C4-2B (cell line): Measurements from ENCODE around the gene GRM5.

Experiments
- H3K27ac ChIP-seq: fragments of 450-650 bp; 2 replicates; pipeline ENCODE4 v1.5.1; 2017
- ZFX ChIP-seq: fragments of 450-650 bp; IDR thresholded peaks from 2 replicates; pipeline ENCODE4 v1.6.1; 2017
- TF ChIP-seq, protein P1 (sequence below): fragments of 450-650 bp; conservative IDR thresholded peaks from 2 replicates; pipeline ENCODE4 v1.5.1; 2017; ENCODE audit warnings: mild to moderate bottlenecking

The GRM5 gene

GRCh38 chr11:88709567-88709966, 356.2 kb downstream of the GRM5 start:
- TF ChIP-seq ZFX: no peak
- H3K27ac ChIP-seq: no peak overlapping the region; the same call in 1 of the 2 replicates

DNA sequence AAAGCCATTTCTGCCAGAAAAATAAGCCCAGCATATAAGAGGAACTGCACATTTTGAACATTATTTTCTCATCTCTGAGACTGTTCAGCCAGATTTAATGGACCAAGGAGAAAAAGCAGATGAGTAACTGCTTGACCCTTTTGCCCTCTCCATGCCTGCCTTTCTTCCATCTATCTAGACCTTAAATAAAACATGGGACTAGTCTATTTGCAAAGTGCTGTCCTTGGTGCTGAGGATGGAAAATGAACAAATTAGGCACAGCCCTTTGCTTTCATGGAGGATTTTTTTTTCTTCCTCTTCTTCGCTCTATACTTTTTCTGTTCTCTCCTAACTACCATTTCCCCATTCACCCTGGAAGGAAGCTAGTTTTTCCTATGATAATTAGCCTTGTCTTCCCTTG, 361.3 kb downstream of the GRM5 start:
- no peak for TF ChIP-seq ZFX
- TF ChIP-seq, protein P1, sequence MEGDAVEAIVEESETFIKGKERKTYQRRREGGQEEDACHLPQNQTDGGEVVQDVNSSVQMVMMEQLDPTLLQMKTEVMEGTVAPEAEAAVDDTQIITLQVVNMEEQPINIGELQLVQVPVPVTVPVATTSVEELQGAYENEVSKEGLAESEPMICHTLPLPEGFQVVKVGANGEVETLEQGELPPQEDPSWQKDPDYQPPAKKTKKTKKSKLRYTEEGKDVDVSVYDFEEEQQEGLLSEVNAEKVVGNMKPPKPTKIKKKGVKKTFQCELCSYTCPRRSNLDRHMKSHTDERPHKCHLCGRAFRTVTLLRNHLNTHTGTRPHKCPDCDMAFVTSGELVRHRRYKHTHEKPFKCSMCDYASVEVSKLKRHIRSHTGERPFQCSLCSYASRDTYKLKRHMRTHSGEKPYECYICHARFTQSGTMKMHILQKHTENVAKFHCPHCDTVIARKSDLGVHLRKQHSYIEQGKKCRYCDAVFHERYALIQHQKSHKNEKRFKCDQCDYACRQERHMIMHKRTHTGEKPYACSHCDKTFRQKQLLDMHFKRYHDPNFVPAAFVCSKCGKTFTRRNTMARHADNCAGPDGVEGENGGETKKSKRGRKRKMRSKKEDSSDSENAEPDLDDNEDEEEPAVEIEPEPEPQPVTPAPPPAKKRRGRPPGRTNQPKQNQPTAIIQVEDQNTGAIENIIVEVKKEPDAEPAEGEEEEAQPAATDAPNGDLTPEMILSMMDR: no peak
- no peak overlapping the region for H3K27ac ChIP-seq

- no peak overlapping the region for H3K27ac ChIP-seq
- TF ChIP-seq, protein P1: no peak
- TF ChIP-seq ZFX: no peak
Measured at GRCh38 chr11:88701816-88702215, 364.0 kb downstream of the GRM5 start.

DNA sequence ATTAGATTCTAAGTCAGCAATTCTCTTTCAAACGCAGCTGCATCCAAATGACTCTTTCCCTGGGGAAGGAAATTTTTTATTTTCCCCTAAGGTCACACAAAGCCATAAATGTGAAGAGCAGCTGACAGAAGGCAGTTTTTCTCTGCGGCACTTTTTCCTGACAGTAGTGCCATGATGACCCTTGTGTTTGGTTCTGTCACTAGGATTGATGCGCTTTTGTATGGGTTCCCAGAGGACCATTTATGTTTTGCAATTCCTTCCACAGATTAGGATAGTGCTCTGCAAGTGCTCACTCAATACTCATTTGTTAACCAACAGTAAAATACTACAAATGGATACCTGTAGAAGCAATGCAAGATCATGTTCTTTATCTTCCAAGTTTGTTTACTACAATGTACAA, 368.6 kb downstream of the GRM5 start:
- TF ChIP-seq, protein P1: no peak
- no peak for TF ChIP-seq ZFX
- H3K27ac ChIP-seq: no peak overlapping the region

GRCh38 chr11:88695689-88696414, 369.9 kb downstream of the GRM5 start:
- no peak overlapping the region for H3K27ac ChIP-seq
- TF ChIP-seq, protein P1: no peak
- TF ChIP-seq ZFX: no peak

GRCh38 chr11:88692306-88693086, 373.3 kb downstream of the GRM5 start:
- no peak overlapping the region for H3K27ac ChIP-seq
- TF ChIP-seq, protein P1: no peak
- TF ChIP-seq ZFX: no peak

DNA sequence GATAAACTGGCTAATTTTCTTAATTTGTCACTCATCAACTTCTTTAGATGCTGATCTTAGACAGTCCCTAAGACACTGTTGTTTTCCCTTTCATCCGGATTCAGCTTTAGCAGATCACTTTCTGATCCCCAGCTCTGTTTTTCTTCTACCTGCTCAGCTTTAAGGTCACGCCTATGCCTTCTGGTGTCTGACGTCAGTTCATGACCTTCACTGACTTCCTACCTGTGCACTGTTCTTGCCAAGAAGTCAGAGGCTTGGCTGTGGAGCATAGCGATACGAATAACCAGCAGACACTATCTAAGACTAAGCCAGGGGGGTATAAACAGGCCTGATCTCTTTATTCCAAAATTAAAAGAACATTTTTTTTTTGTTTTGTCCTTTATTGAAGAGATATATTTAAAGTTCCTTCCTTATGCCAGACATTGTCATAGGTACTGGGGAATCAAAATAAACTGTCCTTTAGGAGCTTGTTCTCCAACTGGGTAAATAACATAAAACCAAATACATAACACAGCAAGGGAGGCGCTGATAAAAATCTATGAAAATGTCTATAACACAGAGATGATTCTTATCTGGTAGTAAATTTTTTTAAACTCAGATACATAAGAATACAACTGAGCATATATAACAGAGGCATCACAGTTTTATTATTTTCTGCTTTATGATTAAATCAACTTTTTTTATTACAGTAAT, 376.1 kb downstream of the GRM5 start:
- H3K27ac ChIP-seq: no peak overlapping the region
- TF ChIP-seq, protein P1: no peak
- no peak for TF ChIP-seq ZFX
